HG02870 (cell line): ENCODE measurements around the gene IL36B.

Experiments used
- ATAC-seq: cut with Tn5 transposase; IDR thresholded peaks from one replicate; pipeline ENCODE4 v1.9.1; 2021; ENCODE audit warnings: mild to moderate bottlenecking, moderate library complexity; ENCODE audit not compliant: unreplicated experiment

The IL36B gene

DNA sequence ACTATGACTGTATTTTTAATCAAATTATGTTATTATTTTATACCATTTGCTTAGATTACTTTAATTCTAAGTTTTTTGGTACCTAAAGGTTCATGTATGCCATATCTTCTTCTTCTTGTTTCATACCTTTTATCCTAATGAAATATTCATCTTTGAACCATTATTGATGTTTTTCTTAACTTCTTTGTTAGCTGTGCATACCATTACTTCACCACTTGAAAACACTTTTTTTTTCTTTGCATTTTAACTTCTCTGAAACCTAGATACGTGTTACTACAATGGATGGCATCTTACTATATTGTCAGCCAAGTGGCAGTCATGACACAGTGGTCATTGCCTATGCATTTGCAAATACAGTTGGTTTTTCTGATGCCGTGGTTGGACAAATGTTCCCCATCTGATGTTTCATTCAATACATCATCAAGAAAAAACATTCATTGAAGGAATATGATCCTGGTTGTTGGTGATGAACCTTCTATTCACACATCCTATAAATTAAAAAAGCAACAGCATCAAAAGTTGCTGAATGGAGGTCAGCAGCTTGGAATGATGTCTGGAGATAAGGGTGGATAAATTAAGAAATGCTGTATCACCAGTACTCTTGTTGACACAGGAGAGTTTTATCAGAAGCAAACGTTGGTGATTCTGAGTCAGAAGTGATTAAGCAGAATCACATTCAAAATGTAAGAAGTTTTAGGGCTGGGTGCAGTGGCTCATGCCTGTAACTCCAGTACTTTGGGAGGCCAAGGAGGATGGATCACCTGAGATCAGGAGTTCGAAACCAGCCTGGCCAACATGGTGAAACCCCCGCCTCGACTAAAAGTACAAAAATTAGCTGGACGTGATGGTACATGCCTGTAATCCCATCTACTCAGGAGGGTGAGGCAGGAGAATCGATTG, 40.0 kb downstream of the IL36B start:
- ATAC-seq, result no peak

DNA sequence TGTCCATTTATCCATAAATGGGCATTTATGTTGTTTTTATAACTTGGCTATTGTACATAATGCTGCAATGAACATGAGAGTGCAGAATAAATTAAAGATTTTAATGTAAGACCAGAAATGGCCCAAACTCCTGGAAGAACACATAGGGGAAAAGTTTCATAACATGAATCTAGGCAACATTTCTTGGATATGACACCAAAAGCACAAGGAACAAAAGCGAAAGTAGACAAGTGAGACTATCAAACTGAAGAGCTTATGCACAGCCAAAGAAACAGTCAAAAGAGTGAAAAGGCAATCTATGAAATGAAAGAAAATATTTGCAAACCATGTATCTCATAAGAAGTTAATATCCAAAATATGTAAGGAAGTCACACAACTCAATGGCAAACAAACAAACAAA, 41.6 kb downstream of the IL36B start:
- ATAC-seq, result no peak

DNA sequence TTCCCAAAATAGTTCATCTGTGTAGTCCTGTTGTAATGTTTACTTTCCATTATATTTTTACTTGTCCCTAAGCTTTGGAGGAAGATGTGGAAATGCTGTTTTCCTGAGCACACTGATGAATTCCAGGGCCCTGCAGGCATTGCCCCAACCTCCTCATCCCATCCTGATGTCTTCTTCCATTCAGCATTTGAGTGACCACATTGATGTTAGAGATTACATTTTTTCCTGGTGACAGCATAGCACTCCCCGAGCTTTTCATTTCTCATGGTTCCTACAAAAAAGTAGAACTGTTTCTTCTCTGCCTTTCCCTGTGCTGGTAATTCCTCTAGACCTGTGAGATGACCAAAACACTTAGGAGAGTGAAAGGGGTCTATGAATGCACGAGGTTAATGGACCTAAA, 42.6 kb downstream of the IL36B start:
- ATAC-seq, result no peak

DNA sequence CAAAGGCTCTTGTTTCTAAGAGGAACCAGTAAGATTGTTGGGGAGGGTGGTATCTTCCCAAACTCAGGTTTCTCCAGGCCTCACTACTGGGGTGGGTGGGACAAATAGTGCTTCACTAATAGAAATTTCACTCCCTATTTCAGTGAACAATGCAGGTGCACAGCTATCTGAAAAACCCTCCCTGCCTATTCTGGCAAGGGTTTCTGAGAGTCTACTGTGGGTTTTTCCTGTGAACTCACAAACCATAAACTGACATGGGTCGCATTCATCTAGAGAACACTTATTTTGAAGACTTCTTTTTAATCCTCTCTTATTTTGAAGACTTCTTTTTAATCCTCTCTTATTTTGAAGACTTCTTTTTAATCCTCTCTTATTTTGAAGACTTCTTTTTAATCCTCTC, 43.0 kb downstream of the IL36B start:
- ATAC-seq, result no peak

DNA sequence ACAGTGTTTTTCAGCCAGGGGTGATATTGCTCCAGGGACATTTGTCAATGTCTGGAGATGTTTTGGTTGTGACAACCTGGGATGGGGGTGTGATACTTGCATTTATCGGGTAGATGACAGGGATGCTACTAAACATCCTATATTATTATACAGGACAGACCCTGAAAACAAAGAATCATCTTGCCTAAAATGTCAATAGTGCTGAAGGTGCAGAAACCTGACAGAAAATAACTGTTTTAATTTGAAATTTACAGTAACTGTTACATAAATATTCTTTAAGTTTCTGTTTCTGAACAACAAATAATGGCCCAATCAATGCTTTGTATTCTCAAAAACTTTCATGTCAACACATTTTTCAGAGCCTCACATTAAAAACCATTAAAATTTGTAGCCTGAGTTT, 45.4 kb downstream of the IL36B start:
- no peak for ATAC-seq

DNA sequence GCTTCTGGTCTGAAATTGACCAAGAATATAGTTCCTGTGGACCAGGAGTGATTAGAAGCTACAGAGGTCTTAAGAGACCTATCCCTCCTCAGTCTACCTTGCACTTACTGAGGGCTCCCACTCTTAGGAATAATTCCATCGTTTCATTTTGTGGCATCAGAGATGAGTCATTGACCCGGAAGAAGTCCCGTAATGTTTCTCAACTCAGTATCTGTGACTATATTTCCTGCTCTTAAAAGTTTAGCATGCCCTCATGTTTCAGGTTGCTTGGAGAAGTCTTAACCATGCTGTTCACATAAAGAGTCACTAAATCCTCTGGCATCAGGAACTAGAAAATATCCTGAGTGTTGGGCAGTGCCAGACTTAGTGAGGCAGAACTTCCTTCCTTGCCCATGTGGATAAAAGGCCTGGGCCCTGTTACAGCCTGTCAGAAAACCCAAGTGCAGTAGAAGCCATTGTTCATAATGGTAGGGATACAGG, 47.6 kb downstream of the IL36B start, which contains the start of gene IL36A:
Gene IL36A (plus strand): TSS at position 430 of the 480 bp plus-strand sequence. CDS start 413 bp downstream, outside the sequence.
- no peak for ATAC-seq

DNA sequence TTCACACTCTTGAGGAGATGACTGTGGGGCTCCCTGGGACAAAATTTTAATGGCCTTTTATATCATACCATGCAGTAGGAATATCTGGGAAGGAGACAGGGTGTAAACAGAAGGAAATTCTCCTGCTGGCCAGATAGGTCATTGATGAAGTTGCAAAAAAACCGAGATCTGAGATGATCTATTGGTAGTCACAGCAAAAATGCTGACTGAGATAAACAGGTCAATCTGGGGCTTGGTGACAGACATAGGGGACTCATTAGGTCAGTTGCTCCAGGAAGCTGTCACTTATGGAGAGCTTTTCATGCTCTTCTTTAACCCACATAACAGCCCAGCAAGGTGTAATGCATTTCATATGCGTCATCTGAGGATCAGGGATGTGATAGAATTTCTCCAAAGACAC, 50.0 kb downstream of the IL36B start:
- no peak for ATAC-seq

DNA sequence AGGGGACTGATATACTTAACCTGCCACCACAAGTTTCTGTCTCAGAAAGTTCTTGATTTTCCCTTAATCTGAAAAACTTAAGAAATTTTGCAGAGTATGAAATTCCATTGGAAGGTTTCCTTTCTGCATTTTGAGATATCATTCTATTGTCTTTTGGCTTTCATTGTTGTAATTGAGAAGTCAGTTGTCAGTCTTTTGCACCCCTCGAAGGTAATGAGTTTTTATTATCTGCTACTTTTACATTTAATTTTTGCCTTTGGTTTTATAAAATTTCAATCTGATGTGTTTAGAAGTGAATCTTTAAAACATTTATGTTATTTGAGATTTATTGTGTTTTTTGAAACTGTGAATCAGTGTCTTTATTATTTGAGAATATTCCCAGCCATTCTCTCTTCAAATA, 52.2 kb downstream of the IL36B start:
- no peak for ATAC-seq

DNA sequence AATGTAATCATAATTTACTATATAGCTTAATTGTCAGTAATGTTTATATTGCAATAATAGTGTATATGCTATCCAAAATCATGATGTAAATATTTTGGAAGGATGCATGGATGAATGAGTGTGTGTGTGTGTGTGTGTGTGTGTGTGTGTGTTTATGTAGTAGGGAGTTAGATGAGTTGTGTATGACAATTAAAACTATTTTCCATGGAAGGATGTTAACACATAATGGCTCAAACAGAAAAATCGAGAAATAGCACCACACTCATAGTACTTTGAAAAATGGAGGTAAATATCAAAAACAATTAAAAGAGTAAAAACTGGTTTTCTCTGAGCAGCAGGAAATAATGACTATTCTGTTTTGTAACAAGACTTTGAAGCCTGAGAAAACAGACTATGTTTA, 55.5 kb downstream of the IL36B start:
- no peak for ATAC-seq

DNA sequence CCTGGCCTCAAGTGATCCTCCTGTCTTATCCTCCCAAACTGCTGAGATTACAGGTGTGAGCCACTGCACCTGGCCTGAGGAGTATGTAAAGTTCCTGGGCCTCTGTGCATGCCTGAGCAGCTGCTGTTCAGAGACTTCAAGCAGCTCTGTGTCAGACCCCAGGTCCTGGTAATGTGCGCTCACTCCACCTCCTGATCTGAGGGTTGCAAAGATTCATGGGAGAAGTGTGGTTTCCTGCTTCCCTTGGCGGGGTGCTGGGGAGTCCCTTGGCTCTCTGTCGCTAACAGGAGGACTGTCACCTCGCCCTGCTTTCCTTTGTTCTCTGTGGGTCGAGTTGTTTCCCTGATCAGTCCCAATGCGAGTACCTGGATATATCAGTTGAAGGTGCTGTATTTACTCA, 56.0 kb downstream of the IL36B start:
- no peak for ATAC-seq

DNA sequence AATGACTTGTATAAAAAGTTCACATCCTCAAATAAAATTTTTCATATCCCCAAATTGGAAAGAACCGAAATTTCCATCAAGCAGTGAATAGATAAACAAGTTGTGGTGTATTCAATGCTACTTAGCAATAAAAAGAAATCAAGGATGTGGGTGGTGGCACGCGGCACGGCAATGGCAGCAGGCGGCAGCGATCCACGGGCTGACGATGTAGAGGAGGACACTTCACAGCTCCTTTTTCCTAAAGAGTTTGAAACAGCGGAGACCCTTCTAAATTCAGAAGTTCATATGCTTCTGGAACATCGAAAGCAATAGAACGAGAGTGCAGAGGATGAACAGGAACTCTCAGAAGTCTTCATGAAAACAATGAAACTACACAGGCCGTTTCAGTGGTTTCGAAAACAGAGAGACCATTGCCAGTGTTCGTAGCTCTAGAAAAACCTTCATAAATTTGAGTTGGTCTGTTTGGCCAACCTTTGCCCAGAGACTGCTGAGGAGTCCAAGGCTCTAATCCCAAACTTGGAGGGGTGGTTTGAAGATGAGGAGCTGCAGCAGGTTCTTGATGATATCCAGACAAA, 57.2 kb downstream of the IL36B start:
- peak; percentile 88 for ATAC-seq

DNA sequence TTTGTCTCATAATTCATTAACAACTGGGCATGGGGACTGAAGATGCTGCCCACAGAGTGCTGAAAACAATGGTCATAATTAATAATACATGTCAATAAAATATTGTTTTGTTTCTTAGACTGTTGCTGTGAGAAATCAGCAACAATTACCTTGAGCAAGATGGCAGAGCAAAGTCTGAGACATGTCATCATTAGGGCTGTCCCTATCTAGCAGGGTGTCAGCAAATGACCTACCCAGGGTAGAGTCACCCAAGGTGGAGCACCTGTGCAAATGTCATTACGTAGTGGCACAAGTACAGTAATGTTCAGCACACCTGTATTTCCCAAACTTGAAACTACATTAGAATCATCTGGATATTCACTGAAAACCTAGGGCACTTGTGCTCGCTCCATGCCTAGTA, 58.0 kb downstream of the IL36B start:
- ATAC-seq, result no peak

DNA sequence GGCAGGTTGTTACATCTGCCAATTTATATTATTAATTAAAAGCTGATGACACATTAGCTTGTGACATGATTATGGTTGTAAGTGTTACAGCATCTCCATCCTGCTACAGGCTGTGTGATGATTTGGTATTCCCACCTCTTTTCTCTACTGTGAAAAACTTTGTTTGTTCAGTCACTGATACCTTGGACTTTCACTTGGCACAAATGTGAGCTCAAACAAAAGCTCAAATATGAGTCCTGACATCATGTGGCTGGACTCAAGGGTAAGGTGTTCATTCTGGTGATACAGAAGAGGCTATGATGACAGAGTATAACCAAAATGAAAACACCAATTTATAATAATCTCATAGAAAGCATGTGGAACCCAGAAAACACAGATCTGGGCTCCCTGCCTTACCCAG, 58.8 kb downstream of the IL36B start:
- no peak for ATAC-seq

DNA sequence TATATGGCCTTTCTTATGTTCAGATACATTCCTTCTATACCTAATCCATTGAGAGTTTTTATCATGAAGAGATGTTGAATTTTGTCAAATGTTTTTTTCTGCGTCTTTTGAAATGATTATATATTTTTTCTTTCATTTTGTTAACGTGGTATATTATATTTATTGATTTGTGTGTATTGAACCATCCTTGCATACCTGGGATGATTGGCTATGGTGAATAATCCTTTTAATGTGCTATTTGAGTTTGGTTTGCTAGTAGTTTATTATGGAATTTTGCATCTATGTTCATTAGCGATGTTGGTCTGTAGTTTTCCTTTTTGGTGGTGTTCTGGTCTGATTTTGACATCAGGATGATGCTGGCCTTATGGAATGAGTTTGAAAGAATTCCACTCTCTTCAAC, 63.1 kb downstream of the IL36B start:
- ATAC-seq, result no peak

DNA sequence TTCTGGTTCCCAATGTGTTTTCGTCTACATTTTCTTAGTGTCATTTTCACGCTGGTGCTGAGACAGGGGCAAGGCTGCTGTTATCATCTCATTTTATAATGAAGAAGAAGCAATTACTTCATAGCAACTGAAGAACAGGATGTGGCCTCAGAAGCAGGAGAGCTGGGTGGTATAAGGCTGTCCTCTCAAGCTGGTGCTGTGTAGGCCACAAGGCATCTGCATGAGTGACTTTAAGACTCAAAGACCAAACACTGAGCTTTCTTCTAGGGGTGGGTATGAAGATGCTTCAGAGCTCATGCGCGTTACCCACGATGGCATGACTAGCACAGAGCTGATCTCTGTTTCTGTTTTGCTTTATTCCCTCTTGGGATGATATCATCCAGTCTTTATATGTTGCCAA, 67.6 kb downstream of the IL36B start:
- ATAC-seq, result no peak

DNA sequence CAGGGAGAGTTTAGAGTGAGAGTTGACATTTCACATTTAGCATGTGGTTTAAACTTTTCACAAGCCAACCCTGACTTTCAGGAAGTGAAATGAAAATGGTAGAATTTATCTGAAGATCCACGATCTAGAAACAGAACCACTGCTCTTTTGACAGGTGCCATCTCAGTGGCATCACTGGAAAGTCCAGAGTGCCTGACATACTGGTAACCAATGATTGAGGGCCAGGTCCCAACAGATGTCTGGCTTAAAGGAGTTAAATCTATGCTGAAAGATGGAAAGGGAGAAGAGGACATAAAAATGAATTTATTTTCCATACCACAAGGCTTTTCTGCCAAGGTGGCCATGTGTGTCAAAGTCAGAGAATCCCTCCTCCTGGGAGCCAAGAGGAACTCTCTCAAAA, 72.1 kb downstream of the IL36B start:
- ATAC-seq, result no peak

DNA sequence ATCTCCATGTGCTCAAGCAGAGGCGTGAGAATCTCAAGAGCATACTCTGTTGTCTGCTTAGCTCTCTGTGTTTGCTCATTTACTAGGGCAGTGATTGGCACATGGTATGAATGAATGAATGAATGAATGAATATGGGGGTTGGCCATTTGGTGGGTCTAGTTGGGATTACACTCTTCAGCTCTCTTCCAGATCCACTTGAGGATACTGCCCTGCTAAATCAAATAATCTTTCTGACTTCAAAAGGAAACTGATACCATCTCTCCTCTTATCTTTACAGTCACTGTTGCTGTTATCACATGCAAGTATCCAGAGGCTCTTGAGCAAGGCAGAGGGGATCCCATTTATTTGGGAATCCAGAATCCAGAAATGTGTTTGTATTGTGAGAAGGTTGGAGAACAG, 72.9 kb downstream of the IL36B start:
- ATAC-seq, result no peak

DNA sequence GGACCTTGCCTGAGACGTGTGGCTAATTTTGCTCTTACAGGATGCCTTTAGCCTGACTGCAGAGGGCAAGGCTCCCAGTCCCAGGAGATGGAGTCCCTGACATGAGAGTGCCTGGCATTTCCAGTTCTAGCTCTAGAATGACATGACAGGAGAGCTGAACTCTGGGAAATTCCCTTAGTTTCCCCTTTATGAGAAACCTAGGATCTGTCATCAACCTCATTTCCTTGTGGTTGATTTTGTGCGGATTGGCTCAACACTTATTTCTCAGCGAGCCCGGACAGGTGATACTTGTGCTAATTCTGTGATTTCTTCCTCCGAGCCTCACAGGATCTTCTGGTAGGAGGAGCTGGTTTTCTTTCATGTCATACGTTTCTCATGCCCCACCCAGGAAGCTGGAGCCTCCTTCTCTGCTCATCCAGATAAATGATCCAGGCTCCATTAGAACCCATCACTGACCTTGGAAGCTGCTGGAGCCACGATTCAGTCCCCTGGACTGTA, 75.1 kb downstream of the IL36B start, which contains the start of gene IL36G:
Gene IL36G (plus strand): TSS at position 448 of the 498 bp plus-strand sequence. CDS start 633 bp downstream, outside the sequence.
- ATAC-seq, result no peak
